Body of pancreas (tissue), 4 donors: ENCODE data around the gene GNB4.

Experiments
- POLR2A ChIP-seq, 3 donors: fragments of 450-650 bp; IDR thresholded peaks; one replicate each; pipeline ENCODE4 v1.6.1; 2016; ENCODE audit warnings: antibody characterized with exemption in 3 of 3, mild to moderate bottlenecking in 2 of 3
- TF ChIP-seq, protein P1 (sequence below), 7 experiments: fragments of 450-650 bp in 4 of 7; fragments of 200-600 bp in 3 of 7; sonication (generic) in 3 of 7; IDR thresholded peaks; one replicate each; pipeline ENCODE4 v1.5.1; 2016 to 2019; ENCODE audit warnings: antibody characterized with exemption in 7 of 7

DNA sequence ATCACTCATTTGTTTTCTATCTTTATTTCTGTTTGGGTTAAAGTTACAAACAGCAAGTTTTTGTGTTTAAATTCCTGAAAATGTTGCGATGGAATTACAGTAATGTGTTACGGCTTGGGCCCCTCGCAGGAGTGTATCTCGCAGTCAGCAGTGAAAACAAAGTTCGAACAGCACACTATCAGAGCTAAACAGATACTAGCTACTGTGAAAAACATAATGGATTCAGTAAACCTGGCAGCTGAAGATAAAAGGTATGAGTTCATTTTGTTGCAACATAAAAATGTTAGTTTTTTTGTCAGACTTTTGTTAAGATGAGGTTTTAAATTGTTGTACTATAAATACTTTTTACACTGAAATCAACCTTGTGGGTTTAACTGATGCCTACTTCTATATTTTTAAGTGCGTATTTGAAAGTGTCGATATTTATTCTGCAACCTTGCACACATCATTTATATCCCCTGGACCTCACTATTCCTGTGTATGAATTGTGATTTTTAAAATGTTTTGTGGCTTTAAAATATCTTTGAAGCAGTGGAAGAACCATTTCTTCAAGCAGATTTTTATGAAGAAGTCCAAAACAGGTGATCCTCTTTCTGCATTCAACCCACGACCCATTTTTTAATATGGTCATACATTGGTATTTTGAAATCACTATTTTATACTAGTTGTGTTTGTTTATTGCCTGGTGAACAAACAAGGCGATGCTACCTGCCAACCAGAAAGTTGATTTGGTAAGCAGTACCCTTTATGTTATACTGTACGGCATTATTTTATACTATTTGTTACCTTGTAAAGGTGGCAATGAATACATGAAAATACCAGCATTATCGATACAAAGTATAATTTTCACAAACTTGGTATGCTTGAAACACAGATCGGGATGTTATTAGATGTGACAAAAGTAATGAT lies 75.9 kb downstream of the GNB4 start:
- TF ChIP-seq, protein P1, sequence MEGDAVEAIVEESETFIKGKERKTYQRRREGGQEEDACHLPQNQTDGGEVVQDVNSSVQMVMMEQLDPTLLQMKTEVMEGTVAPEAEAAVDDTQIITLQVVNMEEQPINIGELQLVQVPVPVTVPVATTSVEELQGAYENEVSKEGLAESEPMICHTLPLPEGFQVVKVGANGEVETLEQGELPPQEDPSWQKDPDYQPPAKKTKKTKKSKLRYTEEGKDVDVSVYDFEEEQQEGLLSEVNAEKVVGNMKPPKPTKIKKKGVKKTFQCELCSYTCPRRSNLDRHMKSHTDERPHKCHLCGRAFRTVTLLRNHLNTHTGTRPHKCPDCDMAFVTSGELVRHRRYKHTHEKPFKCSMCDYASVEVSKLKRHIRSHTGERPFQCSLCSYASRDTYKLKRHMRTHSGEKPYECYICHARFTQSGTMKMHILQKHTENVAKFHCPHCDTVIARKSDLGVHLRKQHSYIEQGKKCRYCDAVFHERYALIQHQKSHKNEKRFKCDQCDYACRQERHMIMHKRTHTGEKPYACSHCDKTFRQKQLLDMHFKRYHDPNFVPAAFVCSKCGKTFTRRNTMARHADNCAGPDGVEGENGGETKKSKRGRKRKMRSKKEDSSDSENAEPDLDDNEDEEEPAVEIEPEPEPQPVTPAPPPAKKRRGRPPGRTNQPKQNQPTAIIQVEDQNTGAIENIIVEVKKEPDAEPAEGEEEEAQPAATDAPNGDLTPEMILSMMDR (IDR thresholded peaks at IDR 0.05) = no peak
- TF ChIP-seq POLR2A (IDR thresholded peaks at IDR 0.05) = no peak
